SK-N-SH treated with all-trans-retinoic acid at 6 μM for 48 hours (cell line): ENCODE results near the gene DRGX.

Experiments
- ATAC-seq: fragments of 200-7000 bp; cut with Tn5 transposase; 3 replicates; pipeline ENCODE4 v1.9.1; 2020; ENCODE audit warnings: mild to moderate bottlenecking, moderate library complexity
- ARNTL ChIP-seq: fragments of 450-650 bp; formaldehyde crosslinking; IDR thresholded peaks from 2 replicates; pipeline ENCODE4 v1.5.0; 2020; ENCODE audit warnings: low read depth, mild to moderate bottlenecking, moderate library complexity, borderline replicate concordance
- CSDC2 ChIP-seq: fragments of 250-450 bp; sonication (Bioruptor Pico); IDR thresholded peaks from 2 replicates; pipeline ENCODE4 v1.5.0; 2020; ENCODE audit warnings: mild to moderate bottlenecking, moderate library complexity
- ESRRG ChIP-seq: fragments of 250-450 bp; sonication (Bioruptor Pico); IDR thresholded peaks from 2 replicates; pipeline ENCODE4 v1.6.1; 2021; ENCODE audit warnings: mild to moderate bottlenecking
- GLIS3 ChIP-seq: fragments of 250-450 bp; sonication (Bioruptor Pico); IDR thresholded peaks from 2 replicates; pipeline ENCODE4 v1.5.0; 2020; ENCODE audit warnings: mild to moderate bottlenecking, moderate library complexity
- ISL1 ChIP-seq: fragments of 250-450 bp; sonication (Bioruptor Pico); IDR thresholded peaks from 2 replicates; pipeline ENCODE4 v2.1.2; 2022; ENCODE audit warnings: mild to moderate bottlenecking, moderate library complexity
- OSR1 ChIP-seq: fragments of 250-450 bp; sonication (Bioruptor Pico); IDR thresholded peaks from 2 replicates; pipeline ENCODE4 v1.8.0; 2022; ENCODE audit warnings: moderate library complexity, mild to moderate bottlenecking, inconsistent platforms
- PATZ1 ChIP-seq: fragments of 250-450 bp; sonication (Bioruptor Pico); IDR thresholded peaks from 2 replicates; pipeline ENCODE4 v1.8.0; 2020; ENCODE audit warnings: mild to moderate bottlenecking, moderate library complexity, borderline replicate concordance
- PPARA ChIP-seq: fragments of 250-450 bp; sonication (Bioruptor Pico); IDR thresholded peaks from 2 replicates; pipeline ENCODE4 v1.5.0; 2020; ENCODE audit warnings: mild to moderate bottlenecking, borderline replicate concordance
- RARB ChIP-seq: fragments of 250-450 bp; sonication (Bioruptor Pico); IDR thresholded peaks from 2 replicates; pipeline ENCODE4 v1.8.0; 2021; ENCODE audit warnings: mild to moderate bottlenecking, moderate library complexity
- SNAI2 ChIP-seq: fragments of 250-450 bp; sonication (Bioruptor Pico); IDR thresholded peaks from 2 replicates; pipeline ENCODE4 v1.5.0; 2020; ENCODE audit warnings: mild to moderate bottlenecking, moderate library complexity
- TCF4 ChIP-seq: fragments of 250-450 bp; sonication (Bioruptor Pico); IDR thresholded peaks from 2 replicates; pipeline ENCODE4 v1.8.0; 2021; ENCODE audit warnings: mild to moderate bottlenecking, moderate library complexity, borderline replicate concordance
- TOX ChIP-seq: fragments of 250-450 bp; sonication (Bioruptor Pico); IDR thresholded peaks from 2 replicates; pipeline ENCODE4 v1.8.0; 2021; ENCODE audit warnings: mild to moderate bottlenecking, moderate library complexity, borderline replicate concordance
- ZC3H10 ChIP-seq: fragments of 250-450 bp; sonication (Bioruptor Pico); IDR thresholded peaks from 2 replicates; pipeline ENCODE4 v1.5.1; 2021; ENCODE audit warnings: mild to moderate bottlenecking, moderate library complexity
- ZFP30 ChIP-seq: fragments of 450-650 bp; formaldehyde crosslinking; IDR thresholded peaks from 2 replicates; pipeline ENCODE4 v1.5.0; 2022; ENCODE audit warnings: mild to moderate bottlenecking, moderate library complexity
- ZNF565 ChIP-seq: fragments of 450-650 bp; formaldehyde crosslinking; conservative IDR thresholded peaks from 2 replicates; pipeline ENCODE4 v1.5.0; 2020; ENCODE audit warnings: low read depth, mild to moderate bottlenecking, moderate library complexity
- ZNF8 ChIP-seq: fragments of 450-650 bp; formaldehyde crosslinking; IDR thresholded peaks from 2 replicates; pipeline ENCODE4 v1.5.0; 2020; ENCODE audit warnings: mild to moderate bottlenecking, moderate library complexity
- TF ChIP-seq, protein P1 (sequence below): fragments of 250-450 bp; sonication (Bioruptor Pico); IDR thresholded peaks from 2 replicates; pipeline ENCODE4 v1.8.0; 2021; ENCODE audit warnings: low read depth, mild to moderate bottlenecking, moderate library complexity, borderline replicate concordance
- TF ChIP-seq, protein P2 (sequence below): fragments of 250-450 bp; sonication (Bioruptor Pico); IDR thresholded peaks from 2 replicates; pipeline ENCODE4 v1.5.0; 2020; ENCODE audit warnings: mild to moderate bottlenecking, moderate library complexity
- TF ChIP-seq, protein P3 (sequence below): fragments of 250-450 bp; sonication (Bioruptor Pico); IDR thresholded peaks from 2 replicates; pipeline ENCODE4 v1.5.1; 2020; ENCODE audit warnings: low read depth, mild to moderate bottlenecking, moderate library complexity

DRGX gene

GRCh38 chr10:49356181-49356580, 39.7 kb downstream of the DRGX start:
- no peak for ATAC-seq

GRCh38 chr10:49355221-49355620, 40.7 kb downstream of the DRGX start:
- no peak for ATAC-seq
- no peak for TF ChIP-seq CSDC2 (CRISPR knock-in tag)
- TF ChIP-seq, protein P1, sequence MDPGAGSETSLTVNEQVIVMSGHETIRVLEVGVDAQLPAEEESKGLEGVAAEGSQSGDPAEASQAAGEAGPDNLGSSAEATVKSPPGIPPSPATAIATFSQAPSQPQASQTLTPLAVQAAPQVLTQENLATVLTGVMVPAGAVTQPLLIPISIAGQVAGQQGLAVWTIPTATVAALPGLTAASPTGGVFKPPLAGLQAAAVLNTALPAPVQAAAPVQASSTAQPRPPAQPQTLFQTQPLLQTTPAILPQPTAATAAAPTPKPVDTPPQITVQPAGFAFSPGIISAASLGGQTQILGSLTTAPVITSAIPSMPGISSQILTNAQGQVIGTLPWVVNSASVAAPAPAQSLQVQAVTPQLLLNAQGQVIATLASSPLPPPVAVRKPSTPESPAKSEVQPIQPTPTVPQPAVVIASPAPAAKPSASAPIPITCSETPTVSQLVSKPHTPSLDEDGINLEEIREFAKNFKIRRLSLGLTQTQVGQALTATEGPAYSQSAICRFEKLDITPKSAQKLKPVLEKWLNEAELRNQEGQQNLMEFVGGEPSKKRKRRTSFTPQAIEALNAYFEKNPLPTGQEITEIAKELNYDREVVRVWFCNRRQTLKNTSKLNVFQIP: no peak
- TF ChIP-seq PPARA (CRISPR knock-in tag): no peak
- TF ChIP-seq PATZ1 (CRISPR knock-in tag): no peak
- no peak for TF ChIP-seq GLIS3 (CRISPR knock-in tag)
- TF ChIP-seq ESRRG (CRISPR knock-in tag): no peak
- no peak for TF ChIP-seq ISL1 (CRISPR knock-in tag)
- no peak for TF ChIP-seq TOX (CRISPR knock-in tag)
- no peak for TF ChIP-seq OSR1 (CRISPR knock-in tag)
- no peak for TF ChIP-seq ARNTL (CRISPR knock-in tag)
- TF ChIP-seq, protein P2, sequence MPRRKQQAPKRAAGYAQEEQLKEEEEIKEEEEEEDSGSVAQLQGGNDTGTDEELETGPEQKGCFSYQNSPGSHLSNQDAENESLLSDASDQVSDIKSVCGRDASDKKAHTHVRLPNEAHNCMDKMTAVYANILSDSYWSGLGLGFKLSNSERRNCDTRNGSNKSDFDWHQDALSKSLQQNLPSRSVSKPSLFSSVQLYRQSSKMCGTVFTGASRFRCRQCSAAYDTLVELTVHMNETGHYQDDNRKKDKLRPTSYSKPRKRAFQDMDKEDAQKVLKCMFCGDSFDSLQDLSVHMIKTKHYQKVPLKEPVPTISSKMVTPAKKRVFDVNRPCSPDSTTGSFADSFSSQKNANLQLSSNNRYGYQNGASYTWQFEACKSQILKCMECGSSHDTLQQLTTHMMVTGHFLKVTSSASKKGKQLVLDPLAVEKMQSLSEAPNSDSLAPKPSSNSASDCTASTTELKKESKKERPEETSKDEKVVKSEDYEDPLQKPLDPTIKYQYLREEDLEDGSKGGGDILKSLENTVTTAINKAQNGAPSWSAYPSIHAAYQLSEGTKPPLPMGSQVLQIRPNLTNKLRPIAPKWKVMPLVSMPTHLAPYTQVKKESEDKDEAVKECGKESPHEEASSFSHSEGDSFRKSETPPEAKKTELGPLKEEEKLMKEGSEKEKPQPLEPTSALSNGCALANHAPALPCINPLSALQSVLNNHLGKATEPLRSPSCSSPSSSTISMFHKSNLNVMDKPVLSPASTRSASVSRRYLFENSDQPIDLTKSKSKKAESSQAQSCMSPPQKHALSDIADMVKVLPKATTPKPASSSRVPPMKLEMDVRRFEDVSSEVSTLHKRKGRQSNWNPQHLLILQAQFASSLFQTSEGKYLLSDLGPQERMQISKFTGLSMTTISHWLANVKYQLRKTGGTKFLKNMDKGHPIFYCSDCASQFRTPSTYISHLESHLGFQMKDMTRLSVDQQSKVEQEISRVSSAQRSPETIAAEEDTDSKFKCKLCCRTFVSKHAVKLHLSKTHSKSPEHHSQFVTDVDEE (CRISPR knock-in tag): no peak

More at GRCh38 chr10:49356181-49356580, 39.7 kb downstream of the DRGX start:
- TF ChIP-seq ZFP30 (CRISPR knock-in tag) (no peak), ZC3H10 (CRISPR knock-in tag) (no peak), PATZ1 (CRISPR knock-in tag) (no peak), ZNF565 (no peak)

DNA sequence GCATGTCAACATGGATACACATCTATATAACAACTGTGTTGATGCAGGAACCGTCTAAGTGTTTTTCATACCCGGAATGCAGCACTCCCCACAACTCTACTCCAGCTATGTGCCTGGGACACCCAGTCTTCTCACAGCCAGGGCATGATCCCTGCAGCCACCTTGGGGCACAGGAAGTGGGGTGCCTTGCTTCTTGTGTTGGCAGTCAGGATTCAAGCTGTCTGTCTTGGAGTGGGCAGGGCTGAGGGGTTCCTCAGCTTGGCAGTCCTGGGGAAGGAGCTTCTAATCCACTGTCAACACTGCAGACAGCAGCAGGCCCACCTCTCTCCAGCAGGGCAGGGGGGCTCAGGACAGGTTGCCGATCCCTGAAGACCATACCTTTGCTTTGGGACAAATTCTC, 41.3 kb downstream of the DRGX start:
- TF ChIP-seq, protein P2 (CRISPR knock-in tag): no peak
- no peak for TF ChIP-seq CSDC2 (CRISPR knock-in tag)
- TF ChIP-seq RARB: no peak
- TF ChIP-seq ESRRG (CRISPR knock-in tag): no peak
- TF ChIP-seq, protein P1: no peak
- no peak for TF ChIP-seq SNAI2
- no peak for TF ChIP-seq TCF4 (CRISPR knock-in tag)
- no peak for TF ChIP-seq ZNF8
- TF ChIP-seq PATZ1 (CRISPR knock-in tag): no peak
- TF ChIP-seq, protein P3, sequence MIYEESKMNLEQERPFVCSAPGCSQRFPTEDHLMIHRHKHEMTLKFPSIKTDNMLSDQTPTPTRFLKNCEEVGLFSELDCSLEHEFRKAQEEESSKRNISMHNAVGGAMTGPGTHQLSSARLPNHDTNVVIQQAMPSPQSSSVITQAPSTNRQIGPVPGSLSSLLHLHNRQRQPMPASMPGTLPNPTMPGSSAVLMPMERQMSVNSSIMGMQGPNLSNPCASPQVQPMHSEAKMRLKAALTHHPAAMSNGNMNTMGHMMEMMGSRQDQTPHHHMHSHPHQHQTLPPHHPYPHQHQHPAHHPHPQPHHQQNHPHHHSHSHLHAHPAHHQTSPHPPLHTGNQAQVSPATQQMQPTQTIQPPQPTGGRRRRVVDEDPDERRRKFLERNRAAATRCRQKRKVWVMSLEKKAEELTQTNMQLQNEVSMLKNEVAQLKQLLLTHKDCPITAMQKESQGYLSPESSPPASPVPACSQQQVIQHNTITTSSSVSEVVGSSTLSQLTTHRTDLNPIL: no peak
- no peak for TF ChIP-seq TOX (CRISPR knock-in tag)
- TF ChIP-seq GLIS3 (CRISPR knock-in tag): no peak
- TF ChIP-seq ZNF565: no peak
- no peak for ATAC-seq
